NCI-H2227 (cell line): ENCODE results near the gene SLAMF9.

ENCODE experiments used
- DNase-seq: peaks from one replicate; lab custom pipeline; 2025; ENCODE audit not compliant: unreplicated experiment; lab: John Stamatoyannopoulos, UW

SLAMF9 gene

DNA sequence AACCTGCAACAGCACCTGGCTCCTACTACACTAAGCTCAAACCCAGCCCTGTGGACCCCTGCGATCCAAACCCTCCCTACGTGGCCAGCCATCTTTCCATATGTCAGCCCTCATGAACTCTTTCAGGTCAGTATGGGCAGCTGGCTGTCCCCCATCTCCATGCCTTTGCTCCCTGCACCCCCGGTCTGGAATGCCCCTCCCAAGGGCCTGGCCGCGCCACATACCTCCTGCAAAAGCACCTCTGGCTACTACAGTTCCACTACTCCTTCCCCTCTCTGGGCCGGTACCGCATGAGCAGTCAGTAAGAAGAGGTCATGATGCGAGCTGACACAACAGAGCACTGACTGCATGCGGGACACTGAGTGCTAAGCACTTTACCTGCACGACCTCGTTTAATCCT is 18.7 kb downstream of the SLAMF9 start:
- no peak for DNase-seq

DNA sequence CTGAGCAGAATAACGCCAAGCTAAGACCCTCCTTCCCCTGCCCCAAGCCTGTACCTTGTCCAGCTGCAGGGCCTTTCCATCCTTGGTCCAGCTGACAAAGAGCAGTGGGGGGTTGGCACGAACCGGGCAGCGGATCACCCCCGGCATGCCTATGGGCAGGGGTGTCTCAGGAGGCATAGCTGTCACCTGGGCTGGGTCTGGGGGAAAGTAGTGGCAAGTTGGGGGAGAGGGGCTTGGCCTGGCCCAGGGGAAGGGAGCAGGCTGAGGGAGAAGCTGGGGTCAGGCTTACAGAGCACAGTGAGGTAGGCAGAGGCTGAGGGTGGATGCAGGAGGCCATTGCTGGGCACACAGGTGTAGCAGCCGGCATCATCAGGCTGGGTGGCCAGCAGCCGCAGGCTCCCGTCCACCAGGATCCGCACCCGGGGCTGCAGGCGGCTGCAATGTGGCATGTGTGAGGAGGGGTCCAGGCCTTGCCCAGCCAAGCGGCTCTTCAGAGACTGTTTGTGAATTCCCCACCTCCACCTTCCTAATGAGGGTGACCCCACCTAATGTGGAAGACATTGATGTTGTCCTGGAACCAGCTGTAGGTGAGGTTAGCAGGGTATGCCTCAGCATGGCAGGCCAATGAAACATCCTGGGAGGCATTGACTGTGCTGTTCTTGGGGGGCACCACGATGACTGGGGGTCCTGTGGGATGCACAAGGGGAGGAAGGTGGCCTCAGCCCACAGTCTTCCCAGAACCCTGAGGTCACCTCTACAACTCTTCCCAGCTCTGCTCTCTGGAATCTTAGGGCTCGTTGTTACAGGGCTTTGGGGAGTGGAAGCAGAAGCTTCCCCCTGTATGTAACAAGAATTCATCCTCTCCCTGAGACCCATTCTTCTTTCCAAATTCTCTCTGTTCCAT is 19.6 kb downstream of the SLAMF9 start:
- DNase-seq: no peak

DNA sequence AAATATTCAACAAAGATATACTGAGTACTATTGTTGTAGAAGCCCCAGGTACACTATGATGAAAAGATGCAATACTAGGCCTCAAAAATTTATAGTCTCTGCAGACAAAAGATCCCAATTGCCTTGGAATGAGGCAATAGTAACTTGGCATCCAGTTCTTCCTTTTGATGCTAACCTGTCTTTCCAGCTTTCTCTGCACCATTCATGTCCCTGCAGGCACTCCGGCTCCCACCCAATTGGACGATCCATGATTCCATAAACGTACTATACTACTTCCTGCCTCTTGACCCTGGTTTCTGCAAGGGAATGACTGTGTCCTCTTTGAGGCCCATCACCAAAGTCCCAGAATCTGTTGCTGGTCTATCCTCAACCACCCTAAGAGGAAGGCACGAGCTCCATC is 20.7 kb downstream of the SLAMF9 start:
- DNase-seq: no peak

DNA sequence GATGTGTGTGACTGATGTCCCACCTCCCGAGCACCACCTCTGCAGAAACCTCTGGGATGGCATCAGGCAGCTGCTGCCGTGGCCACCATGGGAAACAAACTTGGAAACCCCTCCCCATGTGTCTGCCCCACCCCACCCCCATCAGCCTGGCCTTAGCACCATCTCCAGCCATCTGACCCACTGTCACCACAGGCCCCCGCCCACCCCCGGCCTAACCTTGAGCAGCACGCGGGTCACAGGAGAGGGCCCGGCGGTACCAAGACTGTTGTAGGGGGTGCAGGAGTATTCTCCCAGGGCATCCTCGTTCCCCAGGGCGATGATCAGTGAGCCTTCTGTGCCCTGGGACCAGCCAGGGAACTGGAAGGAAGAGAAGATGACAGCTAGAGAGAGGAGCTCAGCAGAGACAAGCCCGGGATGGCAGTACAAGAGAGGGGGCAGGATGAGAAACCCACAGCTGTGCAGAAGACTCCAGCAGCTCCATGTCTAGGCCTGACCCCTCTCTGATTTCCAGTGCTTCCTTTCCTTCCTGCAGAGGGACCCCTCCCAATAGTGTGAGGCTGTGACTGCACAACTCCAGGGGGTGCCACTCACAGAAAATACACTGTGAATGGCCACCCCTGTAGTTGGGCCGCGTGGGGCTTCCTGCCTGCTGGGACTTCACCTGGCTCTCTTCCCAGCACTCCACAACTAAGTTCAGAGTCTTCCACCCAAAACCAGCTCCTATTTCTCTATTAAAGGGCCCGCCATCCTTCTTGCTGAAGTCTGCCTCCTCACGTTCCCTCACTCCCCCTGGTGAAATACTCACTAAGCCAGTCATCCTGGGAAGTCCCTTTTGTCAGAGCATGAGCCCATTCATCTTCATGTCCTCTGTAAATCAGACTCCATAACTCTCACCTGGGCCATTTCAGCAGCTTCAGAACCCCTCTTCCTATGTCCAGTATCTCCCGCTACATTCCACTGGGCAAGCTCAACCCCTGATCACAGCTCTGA is 21.4 kb downstream of the SLAMF9 start:
- DNase-seq: no peak

DNA sequence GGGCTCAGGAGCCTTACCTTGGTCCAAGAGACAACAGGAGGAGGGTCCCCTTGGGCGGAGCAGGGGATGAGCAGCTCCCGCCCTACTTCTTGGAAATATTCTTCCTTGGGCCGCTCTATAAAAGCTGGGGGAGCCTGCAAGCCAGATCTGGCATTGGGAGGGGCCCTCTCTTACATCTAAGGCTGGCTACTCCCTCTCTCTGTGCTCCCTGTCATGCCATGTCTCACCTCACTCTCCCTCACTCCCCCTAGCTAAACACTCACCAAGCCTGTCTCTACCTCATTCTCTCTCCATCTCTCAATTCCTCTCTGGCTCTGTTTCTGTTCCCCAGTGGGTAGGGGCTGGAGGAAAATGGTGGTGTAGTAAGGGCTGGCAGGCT is 22.3 kb downstream of the SLAMF9 start:
- no peak for DNase-seq

DNA sequence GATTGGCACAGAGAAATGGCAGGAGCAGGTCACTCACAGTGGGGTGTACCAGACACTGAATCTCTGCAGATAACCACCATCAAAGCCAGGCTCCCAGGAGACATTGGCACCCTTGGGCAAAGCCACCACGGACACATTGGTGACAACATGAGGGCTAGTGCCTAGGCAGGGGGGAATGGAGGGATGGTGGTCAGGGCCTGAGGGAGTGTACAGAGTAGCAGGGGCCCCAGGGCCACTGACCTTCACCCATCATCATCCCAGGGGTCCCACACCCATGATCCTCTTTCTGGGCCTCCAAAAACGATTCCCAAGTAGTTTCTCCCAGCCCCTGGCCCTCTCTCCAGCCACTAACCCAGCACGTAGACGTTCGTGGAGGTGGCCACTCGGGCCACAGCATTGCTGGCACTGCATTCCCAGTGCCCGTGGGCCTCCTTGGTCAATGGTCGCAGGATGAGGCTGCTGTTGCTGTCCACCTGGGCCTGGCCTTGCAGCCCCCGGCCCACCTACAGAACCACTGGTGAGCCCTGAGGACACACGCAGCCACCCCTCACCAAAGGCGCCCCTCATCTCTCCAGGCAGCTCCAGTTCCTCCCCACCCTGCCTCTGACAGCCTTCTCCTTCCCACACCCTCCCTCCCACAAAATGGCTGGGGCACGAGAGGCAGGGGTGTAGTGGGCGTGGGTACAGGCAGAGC is 22.8 kb downstream of the SLAMF9 start:
- DNase-seq: no peak

DNA sequence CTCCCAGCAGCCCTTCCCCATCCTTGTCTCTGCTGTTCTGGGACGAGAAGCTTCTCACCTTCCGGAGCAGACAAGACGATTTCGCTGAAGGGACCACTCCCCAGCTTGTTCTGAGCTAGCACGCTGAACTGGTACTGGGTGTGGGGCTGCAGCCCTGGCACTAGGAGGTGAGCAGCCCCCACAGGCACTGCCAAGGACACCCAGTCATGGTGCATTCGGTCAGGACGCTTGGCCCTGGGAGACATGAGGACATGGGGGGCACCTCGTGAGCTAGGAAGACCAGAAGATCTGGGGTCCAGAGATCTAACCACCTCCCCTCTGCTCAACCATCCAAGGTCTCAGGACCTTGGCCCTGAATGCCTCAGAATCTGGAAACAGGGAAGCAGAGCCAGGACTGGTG is 23.4 kb downstream of the SLAMF9 start:
- DNase-seq: no peak

DNA sequence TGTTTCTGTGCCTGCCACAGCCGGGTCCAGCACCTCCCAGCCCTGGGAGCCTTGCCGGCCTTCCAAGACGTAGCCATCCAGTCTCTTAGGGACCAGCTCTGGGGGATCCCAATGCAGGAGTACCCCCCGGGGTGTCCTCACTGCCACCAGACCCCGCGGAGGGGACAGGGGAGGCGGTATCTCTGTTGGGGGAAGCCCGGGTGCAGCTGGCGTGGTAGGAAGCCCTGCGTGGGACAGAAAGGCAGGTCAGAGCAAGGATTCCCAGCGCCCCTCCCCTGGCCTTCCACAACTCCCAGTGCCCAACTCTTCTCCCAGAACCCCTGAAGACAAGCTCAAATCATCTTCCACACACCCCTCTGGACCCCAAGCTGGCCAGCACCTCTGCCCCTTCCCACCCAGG is 23.8 kb downstream of the SLAMF9 start:
- DNase-seq: no peak

DNA sequence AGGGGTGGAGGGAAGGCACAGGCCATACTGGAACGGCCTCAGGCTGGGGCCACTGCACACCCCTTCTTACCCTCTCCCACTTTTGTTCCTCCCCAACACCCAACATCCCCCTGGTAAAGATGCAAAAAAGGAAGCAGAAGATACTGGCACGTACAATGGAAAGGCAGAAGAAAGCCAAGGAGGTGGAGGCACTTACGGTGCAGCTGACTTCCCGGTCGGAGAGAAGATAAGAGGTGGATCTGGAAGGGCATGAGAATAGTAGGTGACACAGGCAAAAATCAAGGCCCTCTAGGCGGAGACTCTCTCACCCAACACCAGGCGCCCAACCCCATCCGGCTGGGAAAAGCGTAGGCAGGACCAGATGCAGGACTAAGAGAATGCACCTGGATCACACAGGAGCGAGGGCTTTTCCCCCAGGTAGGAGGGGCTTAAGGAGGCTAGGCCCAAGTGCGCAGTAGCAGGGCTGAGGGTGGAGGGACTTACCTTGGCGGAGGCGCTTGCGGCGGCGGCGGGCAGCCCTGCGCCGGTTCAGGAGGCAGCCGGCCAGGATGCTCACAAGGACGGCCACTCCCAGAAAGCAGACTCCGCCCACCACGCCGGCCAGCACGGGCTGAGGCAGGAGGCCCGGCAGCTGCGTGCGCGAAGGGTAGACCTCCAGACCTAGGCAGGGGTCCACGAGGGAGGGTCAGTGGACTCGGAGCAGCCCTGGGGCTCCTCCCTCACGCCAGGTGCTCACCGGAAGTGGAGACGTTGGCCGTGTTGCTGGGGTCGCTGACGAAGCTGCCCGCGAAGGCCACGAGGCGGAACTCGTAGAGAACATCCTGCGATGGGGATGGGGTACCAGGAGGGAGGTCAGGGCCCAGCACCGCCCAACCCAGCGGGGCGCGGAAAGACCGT is 24.6 kb downstream of the SLAMF9 start:
- DNase-seq: no peak

DNA sequence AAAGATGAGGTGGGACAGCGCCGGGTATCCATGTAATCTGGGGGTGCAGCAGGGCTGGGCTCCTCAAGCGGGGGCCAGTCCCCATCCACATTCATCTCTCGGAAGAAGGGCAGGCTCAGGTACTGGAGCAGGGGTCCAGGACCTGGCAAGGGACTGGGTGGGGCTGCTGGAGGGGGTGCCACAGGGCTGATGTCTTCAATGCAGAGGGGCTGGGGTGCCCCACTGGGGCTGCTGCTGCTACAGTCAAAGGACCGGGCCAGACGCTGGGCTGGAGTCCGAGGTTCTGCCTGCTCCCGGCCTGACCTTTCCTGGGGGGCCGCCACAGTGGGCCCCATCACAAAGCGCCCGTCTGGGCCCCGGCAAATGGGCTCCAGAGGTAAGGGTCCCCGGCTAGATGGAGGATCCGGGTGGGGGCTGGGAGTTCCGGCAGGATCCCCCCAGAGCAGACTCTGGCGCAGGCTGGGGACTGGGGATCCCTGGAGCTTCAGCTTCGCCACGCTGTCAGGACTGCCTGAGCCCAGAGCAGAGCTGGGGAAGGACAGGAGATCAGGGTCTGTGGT is 25.5 kb downstream of the SLAMF9 start:
- DNase-seq: no peak

DNA sequence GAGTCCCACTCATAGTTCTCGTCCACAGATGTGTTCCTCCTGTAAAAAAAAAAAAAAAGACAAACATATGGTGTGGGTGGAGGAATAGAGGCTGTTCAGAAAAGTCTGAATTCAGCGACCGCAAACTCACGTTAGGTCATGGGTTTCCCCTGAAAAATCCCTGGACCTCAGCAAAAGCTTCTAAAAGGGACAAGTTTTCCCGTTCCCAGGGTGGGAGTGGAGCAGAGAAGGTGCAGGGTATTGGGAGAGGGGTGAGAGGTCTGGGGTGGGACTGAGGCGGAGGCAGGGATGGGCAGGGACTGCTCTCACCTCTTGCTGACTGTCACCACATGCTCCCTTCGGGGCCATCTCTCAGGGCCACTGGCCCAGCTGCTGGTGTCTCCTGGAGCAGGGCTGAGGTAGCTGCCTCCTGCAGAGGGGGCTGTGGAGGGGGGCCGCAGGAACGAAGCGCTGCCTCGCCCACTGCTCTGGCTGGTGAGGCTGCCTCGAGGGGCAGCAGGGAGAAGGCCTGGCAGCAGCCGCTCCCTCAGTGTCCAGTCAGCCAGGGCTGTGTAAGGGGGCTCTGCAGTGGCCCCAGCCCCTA is 26.1 kb downstream of the SLAMF9 start:
- no peak for DNase-seq

DNA sequence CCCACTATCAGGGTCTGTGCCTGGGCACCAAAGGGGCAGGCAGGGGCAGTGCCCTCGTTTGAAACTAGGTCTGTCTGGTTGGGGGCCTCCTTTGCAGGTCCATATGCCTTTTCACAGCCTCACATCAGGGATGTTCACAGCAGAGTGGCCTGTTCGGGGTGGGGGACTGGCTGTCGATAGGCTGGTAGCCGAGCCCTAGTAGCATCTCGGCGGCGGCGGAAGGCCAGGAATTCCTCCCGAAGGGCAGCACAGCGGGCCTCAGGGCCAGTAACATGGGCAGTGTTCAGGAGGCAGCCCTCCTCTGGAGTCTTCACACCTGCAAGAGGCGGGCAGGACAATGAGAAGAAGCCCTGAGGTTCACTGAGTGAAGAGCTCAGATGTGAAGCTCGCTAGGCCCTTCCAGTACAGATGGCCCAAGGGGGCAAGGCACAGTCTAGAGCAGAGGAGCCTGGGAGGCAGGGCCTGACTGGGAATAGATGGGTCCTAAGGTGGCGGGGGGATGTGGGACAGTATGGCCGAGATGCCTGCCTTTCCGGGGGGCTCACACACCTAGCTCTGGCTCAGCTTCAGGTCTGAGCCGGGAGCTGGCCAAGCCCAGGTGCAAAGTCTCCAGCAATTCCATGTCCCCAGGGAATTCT is 26.7 kb downstream of the SLAMF9 start:
- no peak for DNase-seq

DNA sequence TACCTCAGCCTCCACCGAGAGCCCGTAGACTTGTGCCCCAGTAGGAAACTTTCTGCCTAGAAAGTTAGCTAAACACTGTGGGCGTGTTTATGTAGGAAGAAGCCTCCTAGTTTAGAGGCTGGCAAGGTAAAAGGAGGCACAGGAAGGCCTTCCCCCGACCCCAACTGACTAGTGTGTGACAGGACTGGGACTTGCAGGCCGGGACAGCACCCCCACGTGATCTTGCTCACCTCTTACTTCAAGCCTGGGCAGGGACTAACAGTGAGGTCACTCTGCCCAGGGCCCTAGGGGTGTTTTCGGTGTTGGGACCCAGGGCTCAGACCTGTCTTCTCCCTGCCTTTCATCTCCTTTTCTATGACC is 28.3 kb downstream of the SLAMF9 start:
- no peak for DNase-seq

DNA sequence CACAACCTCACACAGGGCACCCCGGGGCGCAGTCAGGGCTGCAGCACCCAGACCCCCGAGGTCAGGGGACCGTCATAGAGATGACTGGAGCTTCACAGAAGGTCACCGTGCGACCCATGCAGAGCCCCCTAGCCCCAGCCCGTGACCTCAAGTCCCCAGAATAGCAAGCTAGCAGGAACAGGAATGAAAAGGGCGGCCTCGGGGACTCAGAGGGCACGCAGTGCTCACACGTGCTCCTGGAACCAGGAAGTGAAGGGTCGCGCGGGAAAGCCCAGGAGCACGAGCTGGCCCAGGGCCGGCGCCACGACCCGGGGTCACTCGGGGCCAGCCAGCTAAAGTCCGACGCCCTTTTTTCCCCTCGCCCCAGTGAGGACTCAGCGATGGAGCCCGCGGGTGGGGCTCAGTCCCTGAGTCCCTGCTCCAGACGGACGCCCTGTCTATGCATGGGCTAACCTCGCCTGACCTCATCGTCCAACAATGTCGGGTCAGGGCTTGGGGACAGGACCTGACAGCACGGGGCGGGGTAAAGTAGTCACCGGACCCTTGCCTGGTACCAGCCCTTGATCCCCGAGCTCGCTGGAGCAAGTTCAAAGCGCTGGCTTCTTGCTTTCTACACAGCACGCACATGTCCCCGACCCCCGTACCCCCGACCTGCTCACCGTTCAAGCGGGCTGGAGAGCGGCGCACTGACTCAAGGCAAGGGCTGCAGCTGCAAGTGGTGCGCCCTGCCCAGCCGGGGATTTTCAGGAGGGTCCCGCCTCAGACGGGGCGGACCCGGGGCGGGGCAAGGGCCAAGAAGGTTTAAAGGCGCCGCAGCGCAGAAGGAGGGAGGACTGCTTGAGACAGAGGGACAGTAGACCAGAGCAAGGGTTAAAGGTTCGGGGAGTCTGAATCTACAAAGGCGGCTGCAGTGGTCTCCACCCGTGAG is 29.0 kb downstream of the SLAMF9 start, which contains the start of gene TAGLN2:
Gene TAGLN2 (minus strand): TSS at position 717 of the 928 bp plus-strand sequence. CDS start 4,998 bp downstream, outside the sequence.
- peak; percentile 88 for DNase-seq

DNA sequence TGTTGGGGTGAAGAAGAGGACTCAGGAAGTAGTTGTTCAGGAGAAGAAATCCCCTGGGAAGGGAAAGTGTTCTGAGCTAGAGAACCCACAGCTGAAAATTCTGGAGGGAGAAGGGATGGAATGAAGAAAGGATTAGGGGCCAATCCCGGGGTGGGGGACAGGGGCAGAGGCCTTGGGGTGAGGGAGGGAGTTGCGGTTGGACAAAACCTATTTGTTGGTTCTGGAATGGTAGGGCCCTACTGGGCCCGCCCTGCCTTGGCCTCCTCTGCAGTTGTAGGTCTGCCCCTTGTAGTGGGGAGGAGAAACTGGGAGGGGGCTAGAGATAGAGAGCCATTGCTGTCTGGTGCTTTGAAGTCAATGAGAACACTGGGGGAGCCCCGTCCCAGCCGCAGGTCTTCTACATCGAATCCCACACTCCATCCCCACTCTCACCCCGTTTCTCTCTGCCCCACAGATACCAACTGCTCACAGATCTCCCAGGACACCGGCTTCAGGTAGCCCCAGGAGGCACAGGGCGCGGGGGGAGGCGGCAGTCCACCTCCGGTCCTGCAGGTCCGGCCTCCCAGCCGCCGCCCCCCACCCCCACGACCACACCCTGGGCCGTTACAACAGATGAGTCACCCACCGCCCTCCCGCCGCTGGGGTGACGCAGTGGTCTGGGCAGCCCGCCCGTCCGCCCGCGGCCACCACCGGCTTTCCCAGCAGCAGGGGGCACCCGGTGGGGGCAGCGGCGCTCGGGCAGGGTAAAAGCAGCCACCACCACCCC is 29.8 kb downstream of the SLAMF9 start:
- peak; percentile 33 for DNase-seq

DNA sequence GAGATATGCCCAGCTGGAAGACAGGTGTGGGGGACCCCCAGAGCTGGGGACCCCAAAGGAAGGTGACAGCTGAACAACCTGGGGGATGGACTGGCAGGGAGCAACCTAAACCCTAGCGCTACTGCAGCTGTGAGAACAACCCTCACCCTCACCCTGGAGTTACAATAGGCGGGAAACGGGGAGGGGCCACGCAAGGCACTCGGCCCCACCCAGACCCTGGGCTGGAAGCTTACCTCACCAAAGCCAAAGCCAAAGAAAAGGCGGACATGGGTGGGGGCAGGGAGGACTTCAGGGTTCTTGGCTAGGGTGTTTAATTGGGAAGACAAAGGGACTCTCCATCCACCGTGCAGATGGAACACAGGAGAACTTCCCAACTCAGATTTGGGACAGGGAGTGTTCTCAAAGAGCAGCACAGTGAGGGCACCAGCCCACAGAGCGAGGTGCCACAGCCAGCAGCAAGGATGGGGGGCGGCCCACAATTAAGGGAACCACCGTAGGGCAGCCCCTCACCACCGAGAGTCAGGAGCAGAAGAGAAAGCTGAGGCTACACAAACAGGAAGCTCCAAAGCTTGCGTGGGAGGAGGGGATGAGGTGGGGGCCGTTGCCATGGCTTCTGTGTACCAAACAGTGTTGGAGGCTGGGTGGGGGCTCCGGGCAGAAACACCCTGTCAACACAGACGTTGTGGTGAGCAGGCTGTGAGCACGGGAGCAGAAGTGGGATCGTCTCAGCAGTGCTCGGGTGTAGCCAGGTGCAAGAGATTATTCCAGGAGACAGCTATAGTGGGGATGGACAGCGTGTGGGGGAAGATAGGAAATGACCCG is 30.6 kb downstream of the SLAMF9 start:
- DNase-seq: peak; percentile 55
